GM21390 (cell line): Measurements from ENCODE around the gene PPM1D.
"Not testable (repeated sequence)": the region's sequence is repeated elsewhere in the genome, so short reads cannot be mapped to it uniquely, and the experiment has no call there.

Source experiments
- ATAC-seq: cut with Tn5 transposase; IDR thresholded peaks from one replicate; pipeline ENCODE4 v1.9.1; 2021; ENCODE audit not compliant: unreplicated experiment

PPM1D gene

GRCh38 chr17:60599620-60600489 lies at the start of gene PPM1D:
PPM1D (plus strand) TSS chr17:60600193; CDS start chr17:60600415, 222 bp downstream.
- peak; percentile 87 for ATAC-seq

GRCh38 chr17:60552255-60552654 lies 47.7 kb upstream of the PPM1D start:
- not testable (repeated sequence) for ATAC-seq

DNA sequence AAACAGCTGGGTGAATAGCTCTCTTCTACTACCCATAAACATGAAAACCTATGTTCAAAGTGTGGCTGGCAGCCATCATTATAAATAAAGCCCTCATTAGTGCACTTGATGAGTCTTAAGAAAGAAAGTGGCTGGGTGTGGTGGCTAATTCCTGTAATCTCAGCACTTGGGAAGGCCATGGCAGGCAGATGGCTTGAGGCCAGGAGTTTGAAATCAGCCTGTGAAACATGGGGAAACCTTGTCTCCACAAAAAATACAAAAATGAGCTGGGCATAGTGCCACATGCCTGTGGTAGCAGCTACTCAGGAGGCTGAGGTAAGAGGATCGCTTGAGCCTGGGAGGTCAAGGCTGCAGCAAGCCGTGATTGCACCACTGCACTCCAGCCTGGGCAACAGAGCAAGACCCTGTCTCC lies 45.6 kb upstream of the PPM1D start:
- ATAC-seq, result no peak

- ATAC-seq, result no peak
These were observed 44.2 kb upstream of the PPM1D start for GRCh38 chr17:60555786-60556185.

DNA sequence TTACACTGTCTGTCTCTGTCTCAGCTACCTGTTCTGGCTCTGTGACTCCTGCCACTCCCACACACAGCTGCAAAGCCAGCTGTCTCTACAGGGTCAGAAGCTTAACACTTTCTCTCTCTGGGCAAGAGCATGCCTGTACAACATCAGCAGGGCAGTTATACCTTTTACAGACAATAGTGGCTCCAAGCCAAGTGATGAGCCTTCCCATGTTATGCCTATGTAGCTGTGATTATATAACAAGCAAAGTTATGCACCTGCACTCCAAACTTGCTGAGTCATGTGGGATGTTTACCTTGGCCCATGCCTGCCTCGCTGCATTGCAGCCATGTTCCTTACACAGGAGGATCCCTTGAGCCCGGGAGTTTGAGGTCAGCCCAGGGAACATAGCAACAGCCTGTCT lies 42.2 kb upstream of the PPM1D start:
- no peak for ATAC-seq

GRCh38 chr17:60559659-60559994 lies 40.4 kb upstream of the PPM1D start:
- ATAC-seq, result no peak

- ATAC-seq, result no peak
These were observed 39.8 kb upstream of the PPM1D start for GRCh38 chr17:60559995-60560859.

DNA sequence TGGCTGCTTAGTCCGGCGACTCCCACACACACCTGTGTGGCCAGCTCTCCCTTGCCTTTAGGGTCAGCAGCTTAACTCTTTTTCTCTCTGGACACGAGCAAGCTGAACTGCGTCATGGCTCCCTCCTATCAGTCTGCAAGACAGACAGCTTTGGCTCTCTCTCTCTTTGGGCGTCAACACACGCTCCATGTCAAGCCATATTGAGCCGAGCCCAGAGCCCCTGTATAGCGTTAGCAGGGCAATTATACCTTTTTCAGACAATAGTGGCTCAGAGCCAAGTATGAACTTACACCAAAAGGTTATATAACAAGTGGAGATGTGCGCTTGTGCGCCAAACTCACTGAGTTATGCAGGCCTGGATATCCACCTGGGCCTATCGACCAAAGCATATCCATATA lies 39.1 kb upstream of the PPM1D start:
- ATAC-seq, result no peak

DNA sequence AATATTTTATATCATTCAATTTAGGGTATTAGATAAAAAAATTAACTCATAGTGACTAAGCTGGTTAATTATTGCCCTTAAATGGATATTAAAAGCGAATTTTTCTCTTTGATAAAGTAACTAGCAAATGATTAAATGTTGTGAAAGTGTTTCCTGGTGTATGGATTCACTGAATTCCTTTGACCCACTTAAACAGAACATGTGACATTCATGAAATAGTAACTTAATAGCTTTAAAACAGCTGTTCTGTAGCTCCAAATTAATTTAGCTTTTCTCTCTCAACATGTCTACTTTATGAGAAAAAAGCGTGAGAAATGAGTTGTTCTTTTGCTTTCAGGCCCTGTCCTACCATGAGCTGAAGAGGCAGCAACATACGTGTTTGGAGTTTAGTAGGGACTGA lies 37.6 kb upstream of the PPM1D start:
- no peak for ATAC-seq

- ATAC-seq, result no peak
These were observed 36.2 kb upstream of the PPM1D start for GRCh38 chr17:60563743-60564142.

DNA sequence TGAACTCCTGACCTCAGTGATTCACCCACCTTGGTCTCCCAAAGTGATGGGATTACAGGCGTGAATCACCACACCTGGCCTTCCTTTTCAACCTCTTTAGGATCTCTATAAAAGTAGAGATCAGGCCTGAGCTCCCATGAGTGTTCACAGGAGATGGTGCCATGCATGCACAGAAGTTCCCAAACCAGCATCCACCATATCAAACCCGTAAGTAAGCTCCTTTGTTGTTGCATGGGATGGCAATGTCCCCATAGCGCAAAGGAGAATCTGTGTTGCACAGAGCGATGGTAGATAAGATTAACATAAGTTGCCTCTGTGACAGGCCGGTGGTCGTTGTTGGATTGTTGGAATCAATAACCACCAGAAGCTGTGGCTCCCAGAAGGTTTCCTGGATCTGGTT lies 34.8 kb upstream of the PPM1D start:
- ATAC-seq, result no peak

DNA sequence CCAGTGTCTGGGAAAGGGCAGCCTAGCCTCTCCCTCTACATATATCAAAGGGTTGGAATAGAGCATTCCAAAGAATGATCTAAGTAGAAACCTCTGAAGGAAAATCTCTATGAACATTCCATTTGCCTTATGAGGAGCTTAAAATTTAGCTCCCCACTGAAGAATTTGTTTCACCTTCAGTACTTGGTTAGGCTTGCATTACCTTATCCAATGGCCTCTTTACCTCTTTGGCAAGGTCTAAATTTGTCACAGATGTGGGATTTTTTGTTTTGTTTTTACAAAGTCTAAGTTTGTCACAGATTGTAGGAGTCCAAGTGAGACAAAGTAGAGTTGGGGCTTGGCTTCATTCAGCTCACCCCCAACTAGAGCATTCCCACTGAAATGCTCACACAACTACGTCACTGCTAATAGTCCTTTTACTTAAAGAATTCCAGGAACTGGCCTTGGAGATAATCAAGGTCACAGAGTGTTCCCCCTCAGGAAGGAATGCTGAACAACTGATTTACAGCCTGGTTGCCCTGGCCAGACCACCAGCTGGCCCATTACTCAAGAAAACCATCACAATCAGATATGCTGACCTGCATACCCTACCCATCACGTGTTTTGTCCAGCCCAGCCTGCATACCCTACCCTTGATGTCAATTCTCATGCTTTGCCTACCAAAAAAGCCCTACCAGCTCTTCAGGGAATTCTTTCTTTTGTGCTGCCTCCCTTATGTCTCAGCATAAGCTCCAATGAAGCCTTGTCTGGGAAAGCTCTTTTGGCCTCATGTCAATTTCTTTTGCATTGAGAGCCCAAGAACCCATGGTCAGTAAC lies 26.5 kb upstream of the PPM1D start:
- ATAC-seq, result no peak

DNA sequence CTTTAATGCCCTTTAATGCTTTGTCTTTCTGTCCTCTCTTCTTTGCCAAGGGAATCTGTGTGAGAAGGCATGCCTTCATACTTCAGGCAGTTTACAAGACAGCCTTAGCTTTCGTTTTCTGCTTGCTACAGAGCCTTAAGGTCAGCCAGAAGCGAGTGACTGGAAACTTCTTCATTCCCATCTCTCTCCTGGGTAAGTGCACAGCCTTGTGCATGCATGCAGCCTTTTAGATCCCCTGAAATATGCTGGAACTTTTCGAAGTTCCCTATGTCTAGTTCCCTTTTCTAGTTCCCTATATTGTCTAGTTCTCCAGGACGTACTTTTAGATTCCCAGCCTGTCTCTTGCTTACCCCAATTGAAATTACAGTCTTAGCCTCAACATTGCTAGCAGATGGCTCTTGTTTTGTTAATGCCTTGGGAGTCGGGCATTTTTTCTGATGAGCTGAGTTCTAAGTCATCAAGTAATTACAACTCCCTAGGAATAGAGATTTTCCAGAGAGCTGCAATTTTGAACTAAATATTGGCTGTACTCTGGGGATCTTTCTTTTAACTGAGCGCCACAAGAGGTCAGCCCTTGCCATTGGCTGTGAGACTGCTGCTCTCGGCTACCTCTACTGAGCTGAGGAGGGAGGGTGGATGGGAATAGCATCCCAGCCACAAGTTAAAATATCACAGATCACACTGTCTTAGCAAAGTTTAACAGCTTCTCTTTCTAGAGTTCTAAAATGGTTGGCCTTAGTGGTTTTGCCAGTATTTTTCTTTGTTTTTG lies 22.7 kb upstream of the PPM1D start:
- peak; percentile 67 for ATAC-seq

GRCh38 chr17:60579090-60579489 lies 20.9 kb upstream of the PPM1D start:
- ATAC-seq, result no peak

GRCh38 chr17:60579551-60579950 lies 20.4 kb upstream of the PPM1D start:
- no peak for ATAC-seq

DNA sequence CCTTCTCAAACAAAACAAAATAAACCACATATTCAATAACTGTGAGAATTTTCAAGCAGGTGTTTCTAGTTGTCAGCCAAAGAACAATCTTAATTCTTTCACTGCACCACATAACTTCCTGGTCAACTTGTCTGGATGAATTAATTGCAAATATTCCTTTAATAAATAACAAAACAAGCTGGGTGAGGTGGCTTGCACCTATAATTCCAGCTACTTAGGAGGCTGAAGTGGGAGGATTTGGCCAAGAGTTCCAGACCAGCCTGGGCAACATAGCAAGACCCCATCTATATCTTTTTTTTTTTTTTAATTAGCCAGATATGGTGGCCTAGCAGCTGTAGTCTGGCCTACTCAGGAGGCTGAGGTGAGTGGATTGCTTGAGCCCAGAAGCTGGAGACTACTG lies 17.0 kb upstream of the PPM1D start:
- no peak for ATAC-seq

DNA sequence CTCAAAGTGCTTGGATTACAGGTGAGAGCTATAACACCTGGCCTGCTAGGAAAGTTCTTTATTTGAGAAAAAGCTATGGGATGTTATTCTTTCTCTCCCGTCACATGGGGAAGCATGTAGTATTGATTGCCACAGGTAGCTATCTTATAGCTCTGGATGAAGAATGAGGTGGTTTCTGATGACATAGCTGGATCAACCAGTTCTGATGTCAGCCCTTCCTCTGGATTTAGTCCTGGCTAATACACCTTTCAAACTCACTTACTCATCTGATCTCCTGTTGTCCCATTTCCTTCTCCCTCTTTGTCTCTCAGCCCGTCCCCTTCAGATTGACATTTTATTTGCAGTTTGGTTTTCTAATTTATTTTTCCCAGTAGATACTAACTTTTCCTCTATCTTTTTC lies 14.1 kb upstream of the PPM1D start:
- ATAC-seq, result no peak

DNA sequence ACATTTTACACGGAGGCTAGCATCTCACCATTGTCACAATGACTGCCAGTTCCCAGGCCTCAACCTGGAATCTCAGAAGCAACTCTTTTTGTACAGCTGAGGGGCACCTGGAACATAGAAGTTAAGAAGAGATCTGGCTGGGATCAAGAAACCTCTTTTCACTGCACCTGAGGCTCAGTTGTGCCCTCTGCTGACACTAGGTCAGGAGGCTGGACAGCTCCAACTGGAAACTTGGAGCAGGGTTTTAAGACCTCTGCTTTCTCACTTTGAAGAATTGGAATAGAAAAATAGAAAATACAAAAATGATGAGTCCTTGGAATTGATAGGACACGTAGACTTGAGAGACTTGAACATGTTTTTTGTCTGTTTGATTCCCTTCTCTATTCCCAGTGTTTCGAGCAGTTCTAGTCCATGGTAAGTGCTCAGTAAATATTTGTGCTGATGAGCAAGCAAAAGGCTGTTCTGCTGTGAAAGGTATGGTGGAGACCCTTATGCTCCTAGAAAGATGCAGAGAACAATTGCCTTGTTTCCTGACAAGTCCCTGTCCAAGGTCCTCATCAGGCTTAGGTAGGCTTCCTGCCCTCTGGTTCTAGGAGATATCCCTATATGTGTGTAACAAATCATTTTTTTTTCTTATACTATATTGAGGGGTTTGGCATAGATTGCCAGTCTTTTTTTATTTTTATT lies 13.6 kb upstream of the PPM1D start:
- ATAC-seq, result no peak

DNA sequence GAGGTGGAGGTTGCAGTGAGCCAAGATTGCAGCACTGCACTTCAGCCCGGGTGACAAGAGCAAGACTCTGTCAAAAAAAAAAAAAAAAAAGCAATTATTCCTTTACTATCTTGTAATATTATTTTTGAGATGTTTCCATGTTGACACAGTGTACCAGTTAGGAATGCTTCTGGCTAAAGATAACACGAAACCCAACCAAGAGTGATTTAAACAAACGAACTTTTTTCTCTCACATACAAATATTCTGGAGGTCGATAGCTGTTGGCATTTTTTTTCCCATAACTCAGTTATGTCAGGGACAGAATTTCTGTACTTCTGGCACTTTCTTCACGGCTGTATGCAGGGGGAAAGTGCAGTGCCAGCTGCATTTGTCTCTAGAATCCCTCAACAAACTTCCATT lies 9.9 kb upstream of the PPM1D start:
- no peak for ATAC-seq

GRCh38 chr17:60592750-60593149 lies 7.2 kb upstream of the PPM1D start:
- no peak for ATAC-seq
